GM19193 (cell line): ENCODE measurements around the gene TRPM3.

ENCODE experiments used
- POLR2A ChIP-seq: IDR thresholded peaks from 4 replicates; pipeline ENCODE4 v1.6.1; 2011; ENCODE audit not compliant: insufficient read depth, insufficient read length; ENCODE audit errors: extremely low read depth

Gene TRPM3

GRCh38 chr9:70634696-70635095 lies 486.7 kb downstream of the TRPM3 start:
- TF ChIP-seq POLR2A: no peak

GRCh38 chr9:70630971-70631370 lies 490.4 kb downstream of the TRPM3 start:
- TF ChIP-seq POLR2A: no peak

GRCh38 chr9:70625078-70625477 lies 496.3 kb downstream of the TRPM3 start:
- TF ChIP-seq POLR2A: no peak

- TF ChIP-seq POLR2A: no peak
Observed at GRCh38 chr9:70618784-70619183, 502.6 kb downstream of the TRPM3 start.

- no peak for TF ChIP-seq POLR2A
Observed at GRCh38 chr9:70617033-70617828, 504.2 kb downstream of the TRPM3 start.

GRCh38 chr9:70616228-70616990 lies 505.0 kb downstream of the TRPM3 start:
- TF ChIP-seq POLR2A: no peak

- TF ChIP-seq POLR2A: no peak
Observed at GRCh38 chr9:70615464-70616138, 505.8 kb downstream of the TRPM3 start.

- no peak for TF ChIP-seq POLR2A
Observed at GRCh38 chr9:70614786-70615463, 506.5 kb downstream of the TRPM3 start.

- no peak for TF ChIP-seq POLR2A
Observed at GRCh38 chr9:70613024-70613768, 508.2 kb downstream of the TRPM3 start.

GRCh38 chr9:70610287-70610644 lies 511.2 kb downstream of the TRPM3 start:
- no peak for TF ChIP-seq POLR2A

GRCh38 chr9:70609542-70610286 lies 511.7 kb downstream of the TRPM3 start:
- TF ChIP-seq POLR2A: no peak

GRCh38 chr9:70609011-70609410 lies 512.4 kb downstream of the TRPM3 start:
- TF ChIP-seq POLR2A: no peak

GRCh38 chr9:70607926-70608325 lies 513.5 kb downstream of the TRPM3 start:
- TF ChIP-seq POLR2A: no peak

GRCh38 chr9:70607329-70607728 lies 514.1 kb downstream of the TRPM3 start:
- no peak for TF ChIP-seq POLR2A
